Measurements from ENCODE around the gene IKBKE. TPM values are rescaled to one million over a fixed set of nuclear protein-coding genes. Genes with fewer than 3 reads are reported as not detected.

The IKBKE gene
- total and polyA plus RNA-seq, 2 of the 8 experiments (the other 6 are each of a cell fraction or from before 2014, with no cell fraction given): 8.6 to 12.0 TPM

DNA sequence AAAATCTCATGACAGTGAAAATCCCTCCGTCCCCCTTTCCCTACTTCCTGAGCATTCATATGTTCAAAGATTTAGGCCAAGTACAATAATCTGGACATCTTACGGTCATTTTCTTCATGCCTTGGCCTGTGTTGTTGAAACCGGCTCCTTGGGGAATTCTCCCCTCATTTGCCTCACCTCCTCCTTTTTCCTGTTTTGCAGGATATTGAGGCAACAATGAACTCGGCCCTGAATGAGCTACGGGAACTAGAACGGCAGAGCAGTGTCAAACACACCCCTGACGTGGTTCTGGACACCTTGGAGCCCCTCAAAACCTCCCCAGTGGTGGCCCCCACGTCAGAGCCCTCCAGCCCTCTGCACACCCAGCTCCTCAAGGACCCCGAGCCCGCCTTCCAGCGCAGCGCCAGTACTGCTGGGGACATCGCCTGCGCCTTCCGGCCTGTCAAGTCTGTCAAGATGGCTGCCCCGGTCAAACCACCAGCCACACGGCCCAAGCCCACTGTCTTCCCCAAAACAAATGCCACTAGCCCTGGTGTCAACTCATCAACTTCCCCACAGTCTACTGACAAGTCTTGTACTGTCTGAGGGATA lies 9.3 kb upstream of the IKBKE start (continued):
- TF ChIP-seq CBX5 (IDR thresholded peaks at IDR 0.05; ENCODE audit: low read depth, low read length) (no peak), PHF8 (conservative IDR thresholded peaks at IDR 0.05; ENCODE audit: low read depth, low read length) (no peak), E2F6 (IDR thresholded peaks at IDR 0.05) (no peak), CTCF (IDR thresholded peaks at IDR 0.05; ENCODE audit: control extremely low read depth in 1 of 3, insufficient read depth in 1 of 3, low read depth in 1 of 3, low read length in 3 of 3) (no peak), HDAC6 (IDR thresholded peaks at IDR 0.05; ENCODE audit: low read depth, low read length) (no peak), NANOG (IDR thresholded peaks at IDR 0.05; ENCODE audit: insufficient read depth, low read depth, low read length, poor library complexity, severe bottlenecking) (no peak)
- TF ChIP-seq, protein P1, sequence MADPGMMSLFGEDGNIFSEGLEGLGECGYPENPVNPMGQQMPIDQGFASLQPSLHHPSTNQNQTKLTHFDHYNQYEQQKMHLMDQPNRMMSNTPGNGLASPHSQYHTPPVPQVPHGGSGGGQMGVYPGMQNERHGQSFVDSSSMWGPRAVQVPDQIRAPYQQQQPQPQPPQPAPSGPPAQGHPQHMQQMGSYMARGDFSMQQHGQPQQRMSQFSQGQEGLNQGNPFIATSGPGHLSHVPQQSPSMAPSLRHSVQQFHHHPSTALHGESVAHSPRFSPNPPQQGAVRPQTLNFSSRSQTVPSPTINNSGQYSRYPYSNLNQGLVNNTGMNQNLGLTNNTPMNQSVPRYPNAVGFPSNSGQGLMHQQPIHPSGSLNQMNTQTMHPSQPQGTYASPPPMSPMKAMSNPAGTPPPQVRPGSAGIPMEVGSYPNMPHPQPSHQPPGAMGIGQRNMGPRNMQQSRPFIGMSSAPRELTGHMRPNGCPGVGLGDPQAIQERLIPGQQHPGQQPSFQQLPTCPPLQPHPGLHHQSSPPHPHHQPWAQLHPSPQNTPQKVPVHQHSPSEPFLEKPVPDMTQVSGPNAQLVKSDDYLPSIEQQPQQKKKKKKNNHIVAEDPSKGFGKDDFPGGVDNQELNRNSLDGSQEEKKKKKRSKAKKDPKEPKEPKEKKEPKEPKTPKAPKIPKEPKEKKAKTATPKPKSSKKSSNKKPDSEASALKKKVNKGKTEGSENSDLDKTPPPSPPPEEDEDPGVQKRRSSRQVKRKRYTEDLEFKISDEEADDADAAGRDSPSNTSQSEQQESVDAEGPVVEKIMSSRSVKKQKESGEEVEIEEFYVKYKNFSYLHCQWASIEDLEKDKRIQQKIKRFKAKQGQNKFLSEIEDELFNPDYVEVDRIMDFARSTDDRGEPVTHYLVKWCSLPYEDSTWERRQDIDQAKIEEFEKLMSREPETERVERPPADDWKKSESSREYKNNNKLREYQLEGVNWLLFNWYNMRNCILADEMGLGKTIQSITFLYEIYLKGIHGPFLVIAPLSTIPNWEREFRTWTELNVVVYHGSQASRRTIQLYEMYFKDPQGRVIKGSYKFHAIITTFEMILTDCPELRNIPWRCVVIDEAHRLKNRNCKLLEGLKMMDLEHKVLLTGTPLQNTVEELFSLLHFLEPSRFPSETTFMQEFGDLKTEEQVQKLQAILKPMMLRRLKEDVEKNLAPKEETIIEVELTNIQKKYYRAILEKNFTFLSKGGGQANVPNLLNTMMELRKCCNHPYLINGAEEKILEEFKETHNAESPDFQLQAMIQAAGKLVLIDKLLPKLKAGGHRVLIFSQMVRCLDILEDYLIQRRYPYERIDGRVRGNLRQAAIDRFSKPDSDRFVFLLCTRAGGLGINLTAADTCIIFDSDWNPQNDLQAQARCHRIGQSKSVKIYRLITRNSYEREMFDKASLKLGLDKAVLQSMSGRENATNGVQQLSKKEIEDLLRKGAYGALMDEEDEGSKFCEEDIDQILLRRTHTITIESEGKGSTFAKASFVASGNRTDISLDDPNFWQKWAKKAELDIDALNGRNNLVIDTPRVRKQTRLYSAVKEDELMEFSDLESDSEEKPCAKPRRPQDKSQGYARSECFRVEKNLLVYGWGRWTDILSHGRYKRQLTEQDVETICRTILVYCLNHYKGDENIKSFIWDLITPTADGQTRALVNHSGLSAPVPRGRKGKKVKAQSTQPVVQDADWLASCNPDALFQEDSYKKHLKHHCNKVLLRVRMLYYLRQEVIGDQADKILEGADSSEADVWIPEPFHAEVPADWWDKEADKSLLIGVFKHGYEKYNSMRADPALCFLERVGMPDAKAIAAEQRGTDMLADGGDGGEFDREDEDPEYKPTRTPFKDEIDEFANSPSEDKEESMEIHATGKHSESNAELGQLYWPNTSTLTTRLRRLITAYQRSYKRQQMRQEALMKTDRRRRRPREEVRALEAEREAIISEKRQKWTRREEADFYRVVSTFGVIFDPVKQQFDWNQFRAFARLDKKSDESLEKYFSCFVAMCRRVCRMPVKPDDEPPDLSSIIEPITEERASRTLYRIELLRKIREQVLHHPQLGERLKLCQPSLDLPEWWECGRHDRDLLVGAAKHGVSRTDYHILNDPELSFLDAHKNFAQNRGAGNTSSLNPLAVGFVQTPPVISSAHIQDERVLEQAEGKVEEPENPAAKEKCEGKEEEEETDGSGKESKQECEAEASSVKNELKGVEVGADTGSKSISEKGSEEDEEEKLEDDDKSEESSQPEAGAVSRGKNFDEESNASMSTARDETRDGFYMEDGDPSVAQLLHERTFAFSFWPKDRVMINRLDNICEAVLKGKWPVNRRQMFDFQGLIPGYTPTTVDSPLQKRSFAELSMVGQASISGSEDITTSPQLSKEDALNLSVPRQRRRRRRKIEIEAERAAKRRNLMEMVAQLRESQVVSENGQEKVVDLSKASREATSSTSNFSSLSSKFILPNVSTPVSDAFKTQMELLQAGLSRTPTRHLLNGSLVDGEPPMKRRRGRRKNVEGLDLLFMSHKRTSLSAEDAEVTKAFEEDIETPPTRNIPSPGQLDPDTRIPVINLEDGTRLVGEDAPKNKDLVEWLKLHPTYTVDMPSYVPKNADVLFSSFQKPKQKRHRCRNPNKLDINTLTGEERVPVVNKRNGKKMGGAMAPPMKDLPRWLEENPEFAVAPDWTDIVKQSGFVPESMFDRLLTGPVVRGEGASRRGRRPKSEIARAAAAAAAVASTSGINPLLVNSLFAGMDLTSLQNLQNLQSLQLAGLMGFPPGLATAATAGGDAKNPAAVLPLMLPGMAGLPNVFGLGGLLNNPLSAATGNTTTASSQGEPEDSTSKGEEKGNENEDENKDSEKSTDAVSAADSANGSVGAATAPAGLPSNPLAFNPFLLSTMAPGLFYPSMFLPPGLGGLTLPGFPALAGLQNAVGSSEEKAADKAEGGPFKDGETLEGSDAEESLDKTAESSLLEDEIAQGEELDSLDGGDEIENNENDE (IDR thresholded peaks at IDR 0.05; ENCODE audit: insufficient replicate concordance, low read length): no peak

Measured in H1 (cell line).